ENCODE data around the gene APOBEC3C.

DNA sequence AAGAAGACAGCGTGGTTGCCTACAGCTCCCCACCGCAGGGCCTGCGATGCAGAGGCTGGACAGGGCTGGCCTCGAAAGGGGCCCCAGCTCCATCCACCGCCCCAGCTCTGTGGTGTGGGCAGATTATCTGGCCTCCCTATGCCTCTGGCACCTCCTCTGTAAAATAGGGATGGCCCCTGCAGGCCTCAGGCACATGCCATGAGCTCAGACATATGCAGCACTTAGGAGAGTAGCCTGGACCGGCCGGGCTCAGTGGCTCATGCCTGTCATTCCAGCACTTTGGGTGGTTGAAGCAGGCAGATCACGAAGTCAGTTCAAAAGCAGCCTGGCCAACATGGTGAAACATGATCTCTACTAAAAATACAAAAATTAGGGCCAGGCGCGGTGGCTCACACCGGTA lies 14.2 kb downstream of the APOBEC3C start:
- TF ChIP-seq, protein P1, sequence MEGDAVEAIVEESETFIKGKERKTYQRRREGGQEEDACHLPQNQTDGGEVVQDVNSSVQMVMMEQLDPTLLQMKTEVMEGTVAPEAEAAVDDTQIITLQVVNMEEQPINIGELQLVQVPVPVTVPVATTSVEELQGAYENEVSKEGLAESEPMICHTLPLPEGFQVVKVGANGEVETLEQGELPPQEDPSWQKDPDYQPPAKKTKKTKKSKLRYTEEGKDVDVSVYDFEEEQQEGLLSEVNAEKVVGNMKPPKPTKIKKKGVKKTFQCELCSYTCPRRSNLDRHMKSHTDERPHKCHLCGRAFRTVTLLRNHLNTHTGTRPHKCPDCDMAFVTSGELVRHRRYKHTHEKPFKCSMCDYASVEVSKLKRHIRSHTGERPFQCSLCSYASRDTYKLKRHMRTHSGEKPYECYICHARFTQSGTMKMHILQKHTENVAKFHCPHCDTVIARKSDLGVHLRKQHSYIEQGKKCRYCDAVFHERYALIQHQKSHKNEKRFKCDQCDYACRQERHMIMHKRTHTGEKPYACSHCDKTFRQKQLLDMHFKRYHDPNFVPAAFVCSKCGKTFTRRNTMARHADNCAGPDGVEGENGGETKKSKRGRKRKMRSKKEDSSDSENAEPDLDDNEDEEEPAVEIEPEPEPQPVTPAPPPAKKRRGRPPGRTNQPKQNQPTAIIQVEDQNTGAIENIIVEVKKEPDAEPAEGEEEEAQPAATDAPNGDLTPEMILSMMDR (IDR thresholded peaks at IDR 0.05; ENCODE audit: low read depth, low read length, poor library complexity, severe bottlenecking): no peak
- no peak for TF ChIP-seq EZH2phosphoT487 (IDR thresholded peaks at IDR 0.05; ENCODE audit: borderline replicate concordance, low read length)

All from DOHH2 (cell line).